22Rv1 (cell line): ENCODE results near the gene XPC.

ENCODE experiments used
- ZFX ChIP-seq: fragments of 450-650 bp; IDR thresholded peaks from 2 replicates; pipeline ENCODE4 v1.6.1; 2017; ENCODE audit warnings: antibody characterized with exemption, borderline replicate concordance
- TF ChIP-seq, protein P1 (sequence below): fragments of 450-650 bp; IDR thresholded peaks from 2 replicates; pipeline ENCODE4 v1.5.1; 2017; ENCODE audit warnings: mild to moderate bottlenecking

DNA sequence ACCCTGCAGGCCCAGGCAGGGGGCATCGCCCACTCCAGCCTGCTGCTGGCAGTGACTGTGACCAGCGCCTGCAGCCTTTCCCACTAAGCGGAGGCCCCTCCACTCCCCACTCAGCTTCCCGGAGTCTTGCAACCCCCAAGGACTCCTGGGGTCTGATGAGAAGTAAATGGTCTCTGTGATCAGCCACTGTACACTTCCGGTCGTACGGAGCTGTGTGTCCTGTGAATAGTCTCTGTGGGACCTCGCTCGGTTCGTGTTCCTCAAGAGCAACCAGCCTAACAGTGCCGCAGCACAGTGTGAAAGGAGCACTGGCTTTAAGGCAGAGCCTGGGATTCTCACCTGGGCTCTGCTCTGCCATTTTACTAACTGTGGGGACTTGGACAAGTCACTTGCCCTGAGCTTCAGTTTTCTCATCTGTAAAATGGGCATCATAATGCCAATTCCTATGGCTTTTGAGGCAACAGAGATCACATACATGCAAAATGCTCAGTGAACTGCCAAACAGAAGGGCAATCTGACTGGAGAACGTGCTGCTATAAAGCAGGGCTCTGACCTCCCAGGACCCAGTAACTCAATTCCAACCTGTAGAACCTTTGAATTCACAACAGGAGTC lies 26.8 kb downstream of the XPC start:
- TF ChIP-seq, protein P1, sequence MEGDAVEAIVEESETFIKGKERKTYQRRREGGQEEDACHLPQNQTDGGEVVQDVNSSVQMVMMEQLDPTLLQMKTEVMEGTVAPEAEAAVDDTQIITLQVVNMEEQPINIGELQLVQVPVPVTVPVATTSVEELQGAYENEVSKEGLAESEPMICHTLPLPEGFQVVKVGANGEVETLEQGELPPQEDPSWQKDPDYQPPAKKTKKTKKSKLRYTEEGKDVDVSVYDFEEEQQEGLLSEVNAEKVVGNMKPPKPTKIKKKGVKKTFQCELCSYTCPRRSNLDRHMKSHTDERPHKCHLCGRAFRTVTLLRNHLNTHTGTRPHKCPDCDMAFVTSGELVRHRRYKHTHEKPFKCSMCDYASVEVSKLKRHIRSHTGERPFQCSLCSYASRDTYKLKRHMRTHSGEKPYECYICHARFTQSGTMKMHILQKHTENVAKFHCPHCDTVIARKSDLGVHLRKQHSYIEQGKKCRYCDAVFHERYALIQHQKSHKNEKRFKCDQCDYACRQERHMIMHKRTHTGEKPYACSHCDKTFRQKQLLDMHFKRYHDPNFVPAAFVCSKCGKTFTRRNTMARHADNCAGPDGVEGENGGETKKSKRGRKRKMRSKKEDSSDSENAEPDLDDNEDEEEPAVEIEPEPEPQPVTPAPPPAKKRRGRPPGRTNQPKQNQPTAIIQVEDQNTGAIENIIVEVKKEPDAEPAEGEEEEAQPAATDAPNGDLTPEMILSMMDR, result no peak
- no peak for TF ChIP-seq ZFX
